Measurements from ENCODE around the gene PRSS3.
"Not testable (repeated sequence)": the region's sequence is repeated elsewhere in the genome, so short reads cannot be mapped to it uniquely, and the experiment has no call there.

Gene PRSS3

GRCh38 chr9:33786681-33787080, 8.7 kb upstream of the PRSS3 start:
- DNase-seq (ENCODE audit: low read depth in 2 of 2), result no peak

GRCh38 chr9:33787839-33788238, 7.5 kb upstream of the PRSS3 start:
- no peak for DNase-seq (ENCODE audit: low read depth in 2 of 2)

GRCh38 chr9:33789429-33789828, 5.9 kb upstream of the PRSS3 start:
- DNase-seq (ENCODE audit: low read depth in 2 of 2), result not testable (repeated sequence)

- no peak for DNase-seq (ENCODE audit: low read depth in 2 of 2)
Measured at GRCh38 chr9:33791117-33791516, 4.2 kb upstream of the PRSS3 start.

- DNase-seq (ENCODE audit: low read depth in 2 of 2), result not testable (repeated sequence)
Measured at GRCh38 chr9:33793496-33793895, 1.9 kb upstream of the PRSS3 start.

GRCh38 chr9:33794560-33794959, 801 bp upstream of the PRSS3 start:
- no peak for DNase-seq (ENCODE audit: low read depth in 2 of 2)

GRCh38 chr9:33795819-33796218, 458 bp downstream of the PRSS3 start:
- DNase-seq (ENCODE audit: low read depth in 2 of 2), result no peak

GRCh38 chr9:33796679-33797078, 1.3 kb downstream of the PRSS3 start:
- DNase-seq (ENCODE audit: low read depth in 2 of 2), result not testable (repeated sequence)

GRCh38 chr9:33797837-33798236, 2.5 kb downstream of the PRSS3 start:
- no peak for DNase-seq (ENCODE audit: low read depth in 2 of 2)

- no peak for DNase-seq (ENCODE audit: low read depth in 2 of 2)
Measured at GRCh38 chr9:33798545-33798944, 3.2 kb downstream of the PRSS3 start.

- no peak for DNase-seq (ENCODE audit: low read depth in 2 of 2)
Measured at GRCh38 chr9:33799928-33800704, 4.8 kb downstream of the PRSS3 start.

- DNase-seq (ENCODE audit: low read depth in 2 of 2), result no peak
Measured at GRCh38 chr9:33800886-33801285, 5.5 kb downstream of the PRSS3 start.

GRCh38 chr9:33801943-33802500, 6.7 kb downstream of the PRSS3 start:
- not testable (repeated sequence) for DNase-seq (ENCODE audit: low read depth in 2 of 2)

- DNase-seq (ENCODE audit: low read depth in 2 of 2), result not testable (repeated sequence)
Measured at GRCh38 chr9:33804196-33804595, 8.8 kb downstream of the PRSS3 start.

- DNase-seq (ENCODE audit: low read depth in 2 of 2), result not testable (repeated sequence)
Measured at GRCh38 chr9:33807156-33807555, 11.8 kb downstream of the PRSS3 start.

- DNase-seq (ENCODE audit: low read depth in 2 of 2), result not testable (repeated sequence)
Measured at GRCh38 chr9:33808979-33809322, 13.6 kb downstream of the PRSS3 start.

GRCh38 chr9:33809506-33809905, 14.1 kb downstream of the PRSS3 start:
- DNase-seq (ENCODE audit: low read depth in 2 of 2), result no peak

GRCh38 chr9:33813712-33814641, 18.6 kb downstream of the PRSS3 start:
- no peak for DNase-seq (ENCODE audit: low read depth in 2 of 2)

- DNase-seq (ENCODE audit: low read depth in 2 of 2), result no peak
Measured at GRCh38 chr9:33815781-33816180, 20.4 kb downstream of the PRSS3 start.

GRCh38 chr9:33816327-33817252, 21.2 kb downstream of the PRSS3 start, which contains the start of gene UBE2R2:
Gene UBE2R2, plus strand, starts transcription at chr9:33817160. Its CDS starts 598 bp downstream, at chr9:33817758.
- peak; percentile 78 to 83 for DNase-seq (ENCODE audit: low read depth in 2 of 2)
